HG03095 (cell line): ENCODE measurements around the gene RRAS.

Experiments used
- ATAC-seq: cut with Tn5 transposase; IDR thresholded peaks from one replicate; pipeline ENCODE4 v1.9.1; 2021; ENCODE audit warnings: moderate library complexity; ENCODE audit not compliant: unreplicated experiment

RRAS gene

GRCh38 chr19:49596954-49597702 lies 42.8 kb downstream of the RRAS start:
- ATAC-seq = no peak

- no peak for ATAC-seq
These were observed 43.5 kb downstream of the RRAS start for GRCh38 chr19:49596407-49596806.

GRCh38 chr19:49595819-49596404 lies 44.0 kb downstream of the RRAS start:
- ATAC-seq = no peak

- ATAC-seq = no peak
These were observed 44.7 kb downstream of the RRAS start for GRCh38 chr19:49594993-49595818.

DNA sequence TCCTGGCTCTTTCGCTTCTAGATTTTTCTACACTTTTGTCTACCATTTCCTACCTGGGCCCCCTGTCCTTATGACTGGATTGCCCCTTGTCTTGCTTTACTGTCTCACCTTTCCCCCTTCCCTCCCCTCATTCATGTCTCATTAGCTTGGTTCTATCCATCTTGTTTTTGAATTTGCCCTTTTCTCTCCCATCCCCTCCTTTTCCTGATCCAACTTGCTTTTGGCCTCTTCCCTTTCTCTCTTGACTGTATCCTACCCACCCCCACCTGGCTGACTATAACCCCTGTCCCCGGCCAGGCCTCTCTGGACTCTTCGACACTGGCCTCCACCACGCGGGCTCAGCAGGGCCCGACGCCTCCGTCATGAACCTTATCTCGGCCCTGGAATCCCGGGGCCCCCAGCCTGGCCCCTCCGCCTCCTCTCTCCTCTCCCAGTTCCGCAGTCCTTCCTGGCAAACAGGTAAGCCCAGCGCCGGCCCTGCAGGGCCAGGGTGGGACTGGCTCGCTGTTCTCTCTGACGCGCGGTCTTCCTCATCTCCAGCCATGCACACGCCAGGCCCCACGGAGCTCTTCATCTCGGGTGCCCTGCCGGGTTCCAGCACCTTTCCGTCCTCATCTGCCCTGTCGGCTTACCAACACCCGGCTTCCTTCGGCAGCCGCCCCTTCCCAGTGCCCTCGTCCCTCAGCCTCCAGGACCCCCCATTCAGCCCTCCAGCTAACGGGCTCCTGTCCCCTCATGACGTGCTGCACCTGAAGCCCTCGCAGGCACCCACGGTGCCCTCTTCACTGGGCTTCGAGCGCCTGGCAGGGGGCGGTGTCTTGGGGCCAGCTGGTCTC lies 45.6 kb downstream of the RRAS start:
- no peak for ATAC-seq

GRCh38 chr19:49593233-49594113 lies 46.5 kb downstream of the RRAS start:
- ATAC-seq = no peak

- ATAC-seq = no peak
These were observed 47.3 kb downstream of the RRAS start for GRCh38 chr19:49592486-49593232.

DNA sequence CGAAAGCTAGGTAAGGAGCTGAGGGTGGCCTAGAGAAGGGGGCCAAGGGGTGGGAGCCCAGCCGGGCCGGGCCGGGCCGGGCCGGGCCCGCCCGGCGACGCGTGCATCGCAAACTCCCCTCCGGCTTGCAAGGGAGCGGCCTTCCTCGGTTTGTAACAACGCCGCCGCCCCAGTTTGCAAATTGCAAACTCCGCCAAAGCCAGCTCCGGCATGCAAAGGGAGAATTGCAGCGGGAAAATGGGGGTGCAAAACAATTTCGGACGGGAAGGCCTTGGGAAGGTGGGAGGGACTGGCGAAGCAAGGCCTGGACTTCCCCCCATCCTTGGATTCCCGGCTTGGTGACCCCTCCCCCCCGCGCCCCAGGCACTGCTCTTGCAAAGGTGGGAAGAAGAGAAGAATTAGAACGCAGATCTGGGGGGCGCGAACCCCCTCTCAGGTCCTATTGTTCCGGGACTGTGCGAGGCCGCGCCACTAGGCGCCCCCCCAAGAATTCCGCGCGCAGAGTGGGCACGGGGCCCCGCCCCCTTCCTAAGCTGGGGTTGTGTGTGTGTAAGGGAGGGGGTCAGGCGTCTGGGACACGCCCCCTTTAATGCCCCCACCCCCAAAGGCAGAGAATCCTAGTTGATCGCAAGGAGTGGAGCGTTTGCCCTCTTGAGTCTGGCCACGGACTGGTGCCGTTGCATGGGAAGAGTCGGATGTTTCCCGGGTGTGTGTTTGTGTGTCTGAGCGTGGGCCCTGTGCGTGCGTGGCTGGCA lies 48.0 kb downstream of the RRAS start:
- no peak for ATAC-seq

GRCh38 chr19:49590971-49591730 lies 48.8 kb downstream of the RRAS start, which contains the start of gene PRR12:
TSS of gene PRR12 (plus strand) at chr19:49591182. CDS start at chr19:49591655, 473 bp downstream.
- no peak for ATAC-seq

DNA sequence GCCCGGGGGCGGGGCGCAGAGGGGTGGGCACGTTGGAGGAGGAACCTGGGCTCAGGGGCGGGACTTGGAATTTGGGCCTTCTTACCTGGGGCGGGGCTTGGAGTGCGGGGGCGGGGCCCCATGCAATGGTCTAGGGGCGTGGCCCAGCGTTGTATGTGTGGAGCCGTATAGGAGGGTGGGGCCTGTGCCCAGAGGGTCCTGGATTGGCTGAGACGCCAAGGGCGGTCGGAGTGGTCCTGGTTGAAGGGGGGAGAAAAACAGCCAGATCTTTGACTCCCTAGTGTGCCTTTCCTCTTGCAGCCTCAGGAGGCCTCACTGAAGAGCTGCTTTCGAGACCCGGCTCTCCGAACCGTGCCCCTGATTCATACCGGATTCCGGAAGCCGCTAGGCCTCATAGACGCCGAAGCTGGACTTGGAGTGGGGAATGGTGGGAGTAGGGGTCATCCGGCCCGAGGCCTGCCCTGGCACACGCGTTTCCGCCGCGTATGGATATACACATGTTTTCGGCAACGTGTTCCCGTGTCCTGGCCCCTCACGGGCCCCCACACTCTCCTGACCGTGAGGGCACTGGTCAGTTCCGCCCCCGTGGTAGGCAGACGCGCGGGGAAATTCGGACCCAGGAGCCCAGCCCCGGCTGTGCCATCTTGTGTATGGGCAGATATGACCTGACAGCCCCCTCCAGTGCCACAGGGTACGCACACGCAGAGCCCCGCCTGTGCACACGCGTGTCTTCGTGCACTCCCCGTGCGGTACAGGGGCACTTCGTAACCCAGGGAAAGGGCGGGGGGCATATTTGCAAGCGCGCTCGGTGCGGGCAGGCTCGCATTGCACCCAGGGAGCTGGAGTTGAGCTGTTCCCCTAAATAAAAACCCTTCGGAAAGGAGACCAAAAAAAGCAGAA lies 49.6 kb downstream of the RRAS start:
- peak; percentile 47 for ATAC-seq

DNA sequence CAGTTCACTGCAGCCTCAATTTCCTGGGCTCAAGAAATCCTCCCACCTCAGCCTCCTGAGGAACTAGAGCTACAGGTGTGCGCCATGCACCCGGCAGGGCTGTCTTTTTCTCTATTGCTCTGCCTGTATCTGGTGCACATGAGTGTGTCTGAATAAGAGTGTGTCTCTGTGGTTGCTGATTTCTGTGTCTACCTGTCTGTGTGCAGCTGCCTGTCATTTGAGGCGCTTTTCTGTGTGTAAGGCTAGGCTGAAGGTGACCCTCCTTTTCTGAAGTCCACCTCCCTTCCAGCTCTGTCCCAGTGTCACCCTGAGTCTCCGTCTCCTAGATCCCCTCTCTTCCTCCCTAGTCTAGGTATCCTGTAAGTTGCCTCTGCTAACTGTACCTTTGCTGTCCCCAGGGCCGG lies 50.4 kb downstream of the RRAS start:
- ATAC-seq = no peak

DNA sequence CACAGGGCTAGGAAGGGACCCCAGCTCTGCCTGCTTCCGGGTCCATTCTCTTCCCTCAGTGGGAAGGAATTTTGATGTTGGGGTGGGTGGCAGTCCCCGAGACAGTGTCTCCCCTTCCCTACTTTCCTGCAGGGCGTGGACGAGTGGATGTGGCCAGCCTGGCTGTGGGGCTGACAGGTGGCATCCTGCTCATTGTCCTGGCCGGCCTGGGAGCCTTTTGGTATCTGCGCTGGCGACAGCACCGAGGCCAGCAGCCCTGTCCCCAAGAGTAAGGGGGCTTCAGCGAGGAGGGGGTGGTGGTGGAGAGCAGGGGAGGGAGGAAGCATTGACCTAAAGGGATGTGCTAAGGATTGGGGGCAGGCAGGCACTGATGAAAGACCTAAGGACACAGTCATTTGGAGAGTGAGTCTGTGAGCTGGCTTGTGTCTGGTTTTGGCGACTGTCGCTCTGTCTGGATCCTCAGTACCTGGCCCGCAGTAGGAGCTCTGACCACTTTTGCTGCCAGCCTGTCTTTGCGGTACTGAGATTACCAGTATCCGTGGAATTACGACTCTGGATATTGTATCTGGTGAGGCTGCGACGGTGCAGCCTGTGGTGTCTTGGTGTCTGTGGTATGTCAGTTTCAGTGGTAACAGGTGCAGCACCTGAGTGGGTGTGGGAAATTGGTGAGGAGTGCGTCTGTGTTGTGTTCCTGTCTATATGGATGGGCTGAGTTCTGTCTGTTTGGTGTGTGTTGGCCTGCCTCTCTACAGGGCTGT lies 51.4 kb downstream of the RRAS start:
- ATAC-seq = no peak

- no peak for ATAC-seq
These were observed 52.7 kb downstream of the RRAS start for GRCh38 chr19:49587227-49587626.
